H1 (cell line): ENCODE data around the gene CLDN4. TPM values are rescaled to one million over a fixed set of nuclear protein-coding genes. Genes with fewer than 3 reads are reported as not detected.
"Not testable (repeated sequence)": the region's sequence is repeated elsewhere in the genome, so short reads cannot be mapped to it uniquely, and the experiment has no call there.

ENCODE experiments used
- CTCF ChIA-PET: fragments of 300-600 bp; sonication (Branson Sonifier 250); formaldehyde crosslinking; loops from one replicate; lab custom pipeline; 2021; ENCODE audit not compliant: partially characterized antibody; lab: Charles Lee
- POLR2A ChIA-PET: fragments of 300-600 bp; sonication (Branson Sonifier 250); formaldehyde crosslinking; loops from one replicate; lab custom pipeline; 2021; ENCODE audit warnings: inconsistent platforms; ENCODE audit not compliant: partially characterized antibody; lab: Charles Lee
- DNase-seq, 2 experiments: peaks; one replicate each; pipeline versions ENCODE4 v3.0.0 to v3.0.0-alpha.2; 2010 to 2022; ENCODE audit warnings: low spot score in 2 of 2, low read depth in 1 of 2, mixed read lengths in 1 of 2
- FAIRE-seq: peaks from 2 replicates; lab custom pipeline; 2011; peaks lifted over from hg19 to GRCh38; lab: Jason Lieb, UNC
- H2AFZ ChIP-seq: 2 replicates; pipeline ENCODE4 v1.8.1; 2012; ENCODE audit warnings: low read length, inconsistent platforms
- H2AK5ac ChIP-seq: 2 replicates; pipeline ENCODE4 v1.6.1; 2013; ENCODE audit warnings: low read depth, low read length
- H2BK120ac ChIP-seq: replicated peaks from 2 replicates; pipeline ENCODE3; 2013; ENCODE audit warnings: low read depth, low read length, inconsistent platforms
- H2BK12ac ChIP-seq: 2 replicates; pipeline ENCODE4 v1.6.1; 2013; ENCODE audit warnings: low read depth, low read length
- H2BK15ac ChIP-seq: 2 replicates; pipeline ENCODE4 v1.6.1; 2013; ENCODE audit warnings: low read length
- H2BK20ac ChIP-seq: 2 replicates; pipeline ENCODE4 v1.6.1; 2013; ENCODE audit warnings: low read length
- H2BK5ac ChIP-seq: 2 replicates; pipeline ENCODE4 v1.6.1; 2013; ENCODE audit warnings: low read depth, low read length
- H3K14ac ChIP-seq: 2 replicates; pipeline ENCODE4 v1.6.1; 2013; ENCODE audit warnings: inconsistent platforms; ENCODE audit not compliant: insufficient read length
- H3K18ac ChIP-seq: 2 replicates; pipeline ENCODE4 v1.6.1; 2013; ENCODE audit warnings: low read length; ENCODE audit errors: extremely low read depth
- H3K23ac ChIP-seq: 2 replicates; pipeline ENCODE4 v1.6.1; 2013; ENCODE audit warnings: inconsistent platforms; ENCODE audit not compliant: insufficient read length
- H3K23me2 ChIP-seq: 2 replicates; pipeline ENCODE4 v1.6.1; 2013; ENCODE audit warnings: low read depth, low read length
- H3K27ac ChIP-seq: 2 replicates; pipeline ENCODE4 v1.6.1; 2011; ENCODE audit warnings: low read depth, low read length, inconsistent platforms
- H3K27me3 ChIP-seq, 4 experiments: replicated peaks in 1 of 4; 1 replicate in 1 of 4; 2 replicates in 3 of 4; pipeline versions ENCODE4 v1.6.1 to v1.8.1; 2011 to 2013; ENCODE audit warnings: low read length in 3 of 4, mild to moderate bottlenecking in 3 of 4, inconsistent platforms in 2 of 4, mixed read lengths in 2 of 4, moderate library complexity in 1 of 4; ENCODE audit not compliant: control insufficient read depth in 3 of 4, insufficient read depth in 3 of 4; ENCODE audit errors: extremely low read depth in 1 of 4
- H3K36me3 ChIP-seq, 4 experiments: 2 replicates each; pipeline versions ENCODE4 v1.6.1 to v1.8.1; 2011 to 2013; ENCODE audit warnings: mild to moderate bottlenecking in 4 of 4, low read length in 3 of 4, moderate library complexity in 2 of 4, control low read depth in 1 of 4, inconsistent platforms in 1 of 4; ENCODE audit not compliant: insufficient read depth in 4 of 4, control insufficient read depth in 2 of 4
- H3K4ac ChIP-seq: replicated peaks from 2 replicates; pipeline ENCODE3; 2013; ENCODE audit warnings: low read length, low read depth, mixed read lengths, inconsistent platforms; ENCODE audit not compliant: insufficient read length
- H3K4me1 ChIP-seq, 4 experiments: replicated peaks in 1 of 4; 1 replicate in 1 of 4; 2 replicates in 3 of 4; pipeline versions ENCODE4 v1.6.1 to v1.8.1; 2011 to 2013; ENCODE audit warnings: low read length in 3 of 4, inconsistent platforms in 2 of 4, mixed read lengths in 1 of 4; ENCODE audit not compliant: insufficient read depth in 4 of 4, control insufficient read depth in 3 of 4
- H3K4me2 ChIP-seq, 2 experiments: 2 replicates each; pipeline versions ENCODE4 v1.6.1 to v1.8.1; 2011 to 2013; ENCODE audit warnings: low read depth in 2 of 2, low read length in 2 of 2, control low read depth in 1 of 2, inconsistent platforms in 1 of 2, mild to moderate bottlenecking in 1 of 2; ENCODE audit not compliant: insufficient read depth in 1 of 2
- H3K4me3 ChIP-seq, 4 experiments: fragments of 200-600, 300-600 bp in 1 of 4; sonication (generic), shearing (Covaris generic), sonication (Bioruptor Twin) in 1 of 4; 2 replicates each; pipeline versions ENCODE4 v1.5.1 to v1.8.1; 2011 to 2016; ENCODE audit warnings: low read length in 4 of 4, low read depth in 3 of 4, control low read depth in 2 of 4, inconsistent platforms in 2 of 4, mild to moderate bottlenecking in 2 of 4, mixed read lengths in 1 of 4, moderate library complexity in 1 of 4; ENCODE audit not compliant: insufficient read depth in 2 of 4; ENCODE audit errors: extremely low read depth in 1 of 4
- H3K56ac ChIP-seq: replicated peaks from 2 replicates; pipeline ENCODE3; 2013; ENCODE audit warnings: low read depth, mild to moderate bottlenecking, mixed read lengths, low read length, inconsistent platforms; ENCODE audit not compliant: insufficient read length
- H3K79me1 ChIP-seq: 2 replicates; pipeline ENCODE4 v1.6.1; 2013; ENCODE audit warnings: low read depth, low read length, control low read depth
- H3K79me2 ChIP-seq, 2 experiments: 2 replicates each; pipeline versions ENCODE4 v1.6.1 to v1.8.1; 2012 to 2013; ENCODE audit warnings: low read length in 2 of 2, mild to moderate bottlenecking in 2 of 2, inconsistent platforms in 1 of 2; ENCODE audit not compliant: insufficient read depth in 2 of 2, control insufficient read depth in 1 of 2
- H3K9ac ChIP-seq, 4 experiments: replicated peaks in 1 of 4; 1 replicate in 1 of 4; 2 replicates in 3 of 4; pipeline versions ENCODE4 v1.6.1 to v1.8.1; 2011 to 2013; ENCODE audit warnings: low read depth in 3 of 4, low read length in 3 of 4, control low read depth in 2 of 4, mild to moderate bottlenecking in 2 of 4, moderate library complexity in 2 of 4, inconsistent platforms in 1 of 4; ENCODE audit errors: extremely low read depth in 1 of 4
- H3K9me3 ChIP-seq, 2 experiments: 2 replicates each; pipeline versions ENCODE4 v1.6.1 to v1.8.1; 2012 to 2013; ENCODE audit warnings: mild to moderate bottlenecking in 2 of 2, moderate library complexity in 2 of 2, control low read depth in 1 of 2, inconsistent platforms in 1 of 2, low read depth in 1 of 2, low read length in 1 of 2, mixed read lengths in 1 of 2; ENCODE audit not compliant: insufficient read depth in 2 of 2
- H4K20me1 ChIP-seq, 2 experiments: replicated peaks in 1 of 2; 2 replicates each; pipeline versions ENCODE3 to v1.8.1; 2011 to 2013; ENCODE audit warnings: inconsistent platforms in 2 of 2, low read length in 2 of 2, mild to moderate bottlenecking in 1 of 2; ENCODE audit not compliant: insufficient read depth in 2 of 2, control insufficient read depth in 1 of 2
- H4K5ac ChIP-seq: 2 replicates; pipeline ENCODE4 v1.6.1; 2013; ENCODE audit warnings: low read length, low read depth, mixed read lengths, inconsistent platforms; ENCODE audit not compliant: insufficient read length
- H4K8ac ChIP-seq: 2 replicates; pipeline ENCODE4 v1.8.0; 2013; ENCODE audit warnings: mild to moderate bottlenecking, moderate library complexity, low read length, inconsistent platforms; ENCODE audit not compliant: insufficient read depth; ENCODE audit errors: extremely low read depth
- H4K91ac ChIP-seq: replicated peaks from 2 replicates; pipeline ENCODE3; 2013; ENCODE audit warnings: low read length, mixed read lengths, inconsistent platforms; ENCODE audit not compliant: insufficient read length
- WGBS, 2 experiments: shearing (Covaris generic) in 1 of 2; methylation state at CpG; one replicate each; pipeline versions ENCODE4 v1.1.6 to v1.1.7; 2013 to 2015; ENCODE audit warnings: low lambda C conversion rate in 2 of 2, mixed read lengths in 2 of 2, inconsistent platforms in 1 of 2, low coverage in 1 of 2, missing lambda C conversion rate in 1 of 2; ENCODE audit not compliant: insufficient replicate concordance in 2 of 2, insufficient coverage in 1 of 2, insufficient read length in 1 of 2; ENCODE audit errors: extremely low coverage in 1 of 2, missing lambda C conversion rate in 1 of 2; 5-methylcytosine and 5-hydroxymethylcytosine counted together
- polyA plus RNA-seq, 7 experiments: library from polyadenylated mRNA; depleted of rRNA in 3 of 7; stranded (reverse) in 5 of 7; unstranded in 2 of 7; fragments of >200 nt in 5 of 7; fragments of 200-250 nt in 2 of 7; gene quantifications; 1 replicate in 5 of 7; 2 replicates in 1 of 7; 4 replicates in 1 of 7; pipeline versions ENCODE4 v1.2.1 to v1.2.3, GENCODE V29; 2011 to 2013; ENCODE audit warnings: missing spikeins in 2 of 7, mixed read lengths in 2 of 7
- total RNA-seq: library from RNA; stranded (reverse); fragmentation: NEBNext Ultra II Directional; extraction: Animal tissue kit (Norgen Biotek cat#: 25700); gene quantifications from 2 replicates; pipeline ENCODE4 v1.2.1, GENCODE V29; 2021

The CLDN4 gene
- total and polyA plus RNA-seq, 2 of the 8 experiments (the other 6 are each of a cell fraction or from before 2014, with no cell fraction given), result 28.0 to 69.3 TPM

DNA sequence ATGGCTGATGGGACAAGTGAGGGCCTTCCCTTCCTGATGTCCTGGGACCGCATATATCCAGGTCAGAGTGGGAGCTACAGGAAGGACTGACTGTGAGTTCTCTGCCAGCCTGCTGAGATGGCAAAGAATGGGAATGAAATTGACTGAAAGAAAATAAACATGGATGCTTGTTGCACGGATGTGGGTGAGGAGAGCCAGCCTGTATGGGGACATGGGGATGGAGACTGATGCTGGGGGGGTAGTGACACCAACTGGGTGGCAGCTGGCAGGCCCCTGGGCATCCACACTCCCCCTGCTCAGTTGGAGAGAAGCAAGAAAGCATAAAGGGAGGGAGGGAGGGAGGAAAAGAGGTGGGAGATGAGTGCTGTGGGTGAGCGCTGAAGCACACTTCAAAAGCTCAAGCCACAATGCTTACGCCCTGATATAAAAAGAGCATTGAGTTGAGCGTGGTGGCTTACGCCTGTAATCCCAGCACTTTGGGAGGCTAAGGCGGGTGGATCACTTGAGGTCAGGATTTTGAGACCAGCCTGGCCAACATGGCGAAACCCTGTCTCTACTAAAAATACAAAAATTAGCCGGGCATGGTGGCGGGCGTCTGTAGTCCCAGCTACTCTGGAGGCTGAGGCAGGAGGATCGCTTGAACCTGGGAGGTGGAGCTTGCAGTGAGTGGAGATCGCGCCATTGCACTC, 9.1 kb upstream of the CLDN4 start:
- not testable (repeated sequence) for H3K56ac ChIP-seq, H3K79me2 ChIP-seq, H2BK5ac ChIP-seq, H3K4me1 ChIP-seq, H3K9me3 ChIP-seq, H4K20me1 ChIP-seq, DNase-seq, H3K79me1 ChIP-seq, H2AFZ ChIP-seq, H4K8ac ChIP-seq, H4K91ac ChIP-seq, H3K4ac ChIP-seq, H3K4me3 ChIP-seq, H3K4me2 ChIP-seq, H4K5ac ChIP-seq, H3K23me2 ChIP-seq, H3K9ac ChIP-seq, H3K14ac ChIP-seq, H3K27ac ChIP-seq, H3K23ac ChIP-seq, H2BK20ac ChIP-seq, H3K27me3 ChIP-seq, FAIRE-seq, H3K36me3 ChIP-seq, H3K18ac ChIP-seq
- Histone ChIP-seq H2BK15ac (peak overlapping the region; percentile 81; the same call in 1 of the 2 replicates), H2BK120ac (peak overlapping the region; percentile 28), H2AK5ac (peak overlapping the region; percentile 75; the same call in 1 of the 2 replicates), H2BK12ac (peak overlapping the region; percentile 43; the same call in 1 of the 2 replicates)
- WGBS, 2 experiments, result 86% methylated on average over 12 of the region's 14 CpGs; no CpG with 5 or more reads in 1 of the 2 experiments
- ChIA-PET POLR2A (interaction anchor here (1.1 to 3.4 kb wide), 4 partner anchors 8 to 18 kb away, joined by 3 to 20 read pairs (median 4); no protein-coding TSS in a partner anchor), CTCF (interaction anchor here (0.7 to 3.4 kb wide), 9 partner anchors 12 to 381 kb away, joined by 3 to 17 read pairs (median 6); partner anchors contain the start of gene ABHD11)
